HepG2 (cell line): ENCODE measurements around the gene MINDY1. TPM values are rescaled to one million over a fixed set of nuclear protein-coding genes. Genes with fewer than 3 reads are reported as not detected.

Experiments used
- CEBPG ChIP-seq: IDR thresholded peaks from 2 replicates; pipeline ENCODE4 v1.6.1; 2016
- FOXP1 ChIP-seq, 2 experiments: fragments of 450-650 bp in 1 of 2; IDR thresholded peaks; 2 replicates each; pipeline ENCODE4 v1.6.1; 2017 to 2018; ENCODE audit warnings: antibody characterized with exemption in 1 of 2
- GATA4 ChIP-seq: sonication (generic); IDR thresholded peaks from 2 replicates; pipeline ENCODE4 v1.6.1; 2016; ENCODE audit warnings: antibody characterized with exemption, low read depth, borderline replicate concordance
- HES4 ChIP-seq: sonication (generic); formaldehyde crosslinking; IDR thresholded peaks from 2 replicates; pipeline ENCODE4 v1.9.0; 2021; ENCODE audit warnings: mild to moderate bottlenecking, missing genetic modification reagents, borderline replicate concordance
- HHEX ChIP-seq: IDR thresholded peaks from 2 replicates; pipeline ENCODE4 v1.6.1; 2016; ENCODE audit warnings: control low read depth
- HIVEP1 ChIP-seq: sonication (generic); formaldehyde crosslinking; IDR thresholded peaks from 2 replicates; pipeline ENCODE4 v1.4.0; 2020; ENCODE audit warnings: mild to moderate bottlenecking, missing genetic modification reagents
- IRF2 ChIP-seq: IDR thresholded peaks from 2 replicates; pipeline ENCODE4 v1.6.1; 2018; ENCODE audit warnings: missing genetic modification reagents, missing compliant biosample characterization
- MEIS1 ChIP-seq: sonication (generic); formaldehyde crosslinking; IDR thresholded peaks from 2 replicates; pipeline ENCODE4 v1.9.0; 2021; ENCODE audit warnings: mild to moderate bottlenecking, missing genetic modification reagents, moderate library complexity, borderline replicate concordance
- NFE2L2 ChIP-seq: fragments of 150-350 bp; IDR thresholded peaks from 2 replicates; pipeline ENCODE4 v1.6.1; 2014; ENCODE audit warnings: low read length
- PHF20 ChIP-seq: sonication (generic); formaldehyde crosslinking; IDR thresholded peaks from 2 replicates; pipeline ENCODE4 v1.5.0; 2020; ENCODE audit warnings: mild to moderate bottlenecking, missing genetic modification reagents
- PHF5A ChIP-seq: IDR thresholded peaks from one replicate; pipeline ENCODE4 v1.6.1; 2018; ENCODE audit warnings: low read depth, missing genetic modification reagents; ENCODE audit not compliant: unreplicated experiment
- PPARG ChIP-seq: conservative IDR thresholded peaks from 2 replicates; pipeline ENCODE4 v1.6.1; 2016; ENCODE audit warnings: missing biosample characterization, missing genetic modification reagents
- XBP1 ChIP-seq: sonication (generic); formaldehyde crosslinking; IDR thresholded peaks from 2 replicates; pipeline ENCODE4 v1.5.0; 2020; ENCODE audit warnings: missing genetic modification reagents
- YY1 ChIP-seq: IDR thresholded peaks from 2 replicates; pipeline ENCODE4 v1.6.1; 2011; ENCODE audit warnings: low read length, low read depth, moderate library complexity, mild to moderate bottlenecking; ENCODE audit not compliant: insufficient read depth, insufficient replicate concordance
- ZFP1 ChIP-seq: IDR thresholded peaks from 2 replicates; pipeline ENCODE4 v1.6.1; 2016
- ZNF224 ChIP-seq: sonication (generic); formaldehyde crosslinking; IDR thresholded peaks from 2 replicates; pipeline ENCODE4 v1.5.0; 2020; ENCODE audit warnings: mild to moderate bottlenecking, missing genetic modification reagents
- ZNF251 ChIP-seq: sonication (generic); formaldehyde crosslinking; IDR thresholded peaks from 2 replicates; pipeline ENCODE4 v1.9.0; 2021; ENCODE audit warnings: mild to moderate bottlenecking, missing genetic modification reagents
- ZNF598 ChIP-seq: sonication (generic); formaldehyde crosslinking; IDR thresholded peaks from 2 replicates; pipeline ENCODE4 v1.5.1; 2020; ENCODE audit warnings: mild to moderate bottlenecking, missing genetic modification reagents, borderline replicate concordance
- ZNF619 ChIP-seq: sonication (generic); formaldehyde crosslinking; IDR thresholded peaks from 2 replicates; pipeline ENCODE4 v1.4.0; 2020; ENCODE audit warnings: mild to moderate bottlenecking, missing genetic modification reagents
- ZNF75D ChIP-seq: sonication (generic); formaldehyde crosslinking; IDR thresholded peaks from 2 replicates; pipeline ENCODE4 v1.8.1; 2023; ENCODE audit warnings: missing genetic modification reagents, mild to moderate bottlenecking, borderline replicate concordance
- ZNF761 ChIP-seq: sonication (generic); formaldehyde crosslinking; conservative IDR thresholded peaks from 2 replicates; pipeline ENCODE4 v1.4.0; 2020; ENCODE audit warnings: mild to moderate bottlenecking, missing genetic modification reagents
- ZNF772 ChIP-seq: sonication (generic); formaldehyde crosslinking; IDR thresholded peaks from 2 replicates; pipeline ENCODE4 v1.5.0; 2020; ENCODE audit warnings: mild to moderate bottlenecking, missing genetic modification reagents
- ZNF792 ChIP-seq: IDR thresholded peaks from 2 replicates; pipeline ENCODE4 v1.6.1; 2016
- polyA plus RNA-seq, 8 experiments: library from polyadenylated mRNA; depleted of rRNA in 3 of 8; stranded (reverse) in 7 of 8; unstranded in 1 of 8; fragments of >200 nt; fragmentation: Illumina TruSeq in 4 of 8; extraction: Trizol in 4 of 8; gene quantifications; 2 replicates each; pipeline versions ENCODE4 v1.2.1 to v1.2.3, GENCODE V29; 2011 to 2016; ENCODE audit warnings: low read depth in 4 of 8, missing spikeins in 1 of 8, mixed read lengths in 1 of 8; ENCODE audit not compliant: insufficient read depth in 1 of 8
- total RNA-seq, 5 experiments: library from RNA; depleted of rRNA; stranded (reverse); fragments of >200 nt; fragmentation: Illumina TruSeq; extraction: Trizol; gene quantifications; 2 replicates each; pipeline ENCODE4 v1.2.3, GENCODE V29; 2016; ENCODE audit warnings: low read depth in 1 of 5
- TF ChIP-seq, protein P1 (sequence below): IDR thresholded peaks from 2 replicates; pipeline ENCODE4 v1.6.1; 2012; ENCODE audit warnings: low read depth, low read length, improper control_type of control experiment
- TF ChIP-seq, protein P2 (sequence below): IDR thresholded peaks from 2 replicates; pipeline ENCODE4 v1.4.0; 2020; ENCODE audit warnings: mild to moderate bottlenecking, missing genetic modification reagents

Gene MINDY1
- total and polyA plus RNA-seq, 2 of the 13 experiments (the other 11 are each of a cell fraction or from before 2014, with no cell fraction given), result 11.1 to 15.0 TPM

DNA sequence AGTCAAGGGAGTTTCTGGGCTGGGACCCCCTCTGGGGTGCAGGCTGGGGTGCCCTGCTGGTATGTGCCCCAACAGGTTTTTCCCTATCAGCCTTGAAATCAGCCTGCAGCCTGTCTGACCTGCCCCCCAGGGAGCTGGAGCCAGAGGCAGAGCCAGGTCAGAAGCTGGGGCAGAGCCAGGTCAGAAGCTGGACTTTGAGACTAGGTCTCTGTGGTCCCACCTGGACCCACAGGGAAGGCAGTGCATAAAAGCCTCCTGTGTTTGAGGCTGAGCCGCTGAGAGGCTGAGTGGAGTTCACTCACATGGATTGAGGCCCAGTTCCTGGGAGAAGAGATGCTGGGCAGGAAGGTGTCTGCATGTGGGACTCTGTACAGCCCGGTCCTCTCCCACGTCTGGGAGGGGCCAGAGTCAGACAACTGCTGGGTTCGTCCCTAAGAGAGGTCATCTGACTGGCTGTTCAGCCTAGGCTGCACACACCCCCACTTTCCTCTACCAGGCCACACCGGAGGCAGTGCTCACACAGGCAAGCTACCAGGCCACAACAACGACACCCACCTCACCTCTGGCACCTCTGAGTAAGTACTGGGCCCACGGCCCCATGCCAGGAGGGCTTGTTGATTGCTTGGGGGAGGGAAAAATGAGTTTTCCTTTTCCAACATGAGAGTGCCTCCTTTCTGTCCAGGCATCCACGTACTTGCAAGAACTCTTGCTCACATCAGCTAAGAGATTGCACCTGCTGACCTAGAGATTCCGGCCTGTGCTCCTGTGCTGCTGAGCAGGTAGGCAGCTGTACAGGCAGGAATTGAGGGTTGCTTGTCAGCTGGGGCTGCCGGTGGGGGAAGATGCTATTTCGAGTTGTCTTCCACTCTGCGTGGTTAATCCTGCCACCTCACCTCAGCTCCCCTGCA, 24.6 kb downstream of the MINDY1 start, which contains the start of gene ANXA9 (continued):
- TF ChIP-seq, protein P1, sequence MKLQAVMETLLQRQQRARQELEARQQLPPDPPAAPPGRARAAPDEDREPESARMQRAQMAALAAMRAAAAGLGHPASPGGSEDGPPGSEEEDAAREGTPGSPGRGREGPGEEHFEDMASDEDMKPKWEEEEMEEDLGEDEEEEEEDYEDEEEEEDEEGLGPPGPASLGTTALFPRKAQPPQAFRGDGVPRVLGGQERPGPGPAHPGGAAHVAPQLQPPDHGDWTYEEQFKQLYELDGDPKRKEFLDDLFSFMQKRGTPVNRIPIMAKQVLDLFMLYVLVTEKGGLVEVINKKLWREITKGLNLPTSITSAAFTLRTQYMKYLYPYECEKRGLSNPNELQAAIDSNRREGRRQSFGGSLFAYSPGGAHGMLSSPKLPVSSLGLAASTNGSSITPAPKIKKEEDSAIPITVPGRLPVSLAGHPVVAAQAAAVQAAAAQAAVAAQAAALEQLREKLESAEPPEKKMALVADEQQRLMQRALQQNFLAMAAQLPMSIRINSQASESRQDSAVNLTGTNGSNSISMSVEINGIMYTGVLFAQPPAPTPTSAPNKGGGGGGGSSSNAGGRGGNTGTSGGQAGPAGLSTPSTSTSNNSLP, result no peak
- TF ChIP-seq HES4 (peak; percentile 76; the same call in 1 of the 2 replicates), ZNF619 (CRISPR knock-in tag) (peak; percentile 29; the same call in 1 of the 2 replicates), ZNF75D (CRISPR knock-in tag) (no peak), PHF20 (CRISPR knock-in tag) (peak; percentile 71), HHEX (no peak), XBP1 (CRISPR knock-in tag) (no peak), ZNF251 (CRISPR knock-in tag) (no peak), ZNF792 (CRISPR knock-in tag) (peak; percentile 26; the same call in 1 of the 2 replicates), NFE2L2 (no peak), YY1 (peak; percentile 18), CEBPG (0 out of 2 replicates have a peak, but pooled peaks have one; percentile 6), ZFP1 (CRISPR knock-in tag) (0 out of 2 replicates have a peak, but pooled peaks have one; percentile 69), HIVEP1 (CRISPR knock-in tag) (no peak), GATA4 (peak; percentile 58; the same call in 1 of the 2 replicates), PPARG (CRISPR knock-in tag) (peak; percentile 41; the same call in 1 of the 2 replicates), MEIS1 (CRISPR knock-in tag) (peak; percentile 61; the same call in 1 of the 2 replicates), ZNF598 (CRISPR knock-in tag) (peak; percentile 97), PHF5A (CRISPR knock-in tag) (peak; percentile 89), FOXP1 (IDR thresholded peaks at IDR 0.05) (no peak), FOXP1 (CRISPR knock-in tag; IDR thresholded peaks at IDR 0.05) (peak; percentile 21; the same call in 1 of the 2 replicates), ZNF224 (CRISPR knock-in tag) (0 out of 2 replicates have a peak, but pooled peaks have one; percentile 49), ZNF772 (peak; percentile 47; the same call in 1 of the 2 replicates), ZNF761 (CRISPR knock-in tag) (0 out of 2 replicates have a peak, but pooled peaks have one; percentile 80), IRF2 (CRISPR knock-in tag) (peak; percentile 56; the same call in 1 of the 2 replicates)
- TF ChIP-seq, protein P2, sequence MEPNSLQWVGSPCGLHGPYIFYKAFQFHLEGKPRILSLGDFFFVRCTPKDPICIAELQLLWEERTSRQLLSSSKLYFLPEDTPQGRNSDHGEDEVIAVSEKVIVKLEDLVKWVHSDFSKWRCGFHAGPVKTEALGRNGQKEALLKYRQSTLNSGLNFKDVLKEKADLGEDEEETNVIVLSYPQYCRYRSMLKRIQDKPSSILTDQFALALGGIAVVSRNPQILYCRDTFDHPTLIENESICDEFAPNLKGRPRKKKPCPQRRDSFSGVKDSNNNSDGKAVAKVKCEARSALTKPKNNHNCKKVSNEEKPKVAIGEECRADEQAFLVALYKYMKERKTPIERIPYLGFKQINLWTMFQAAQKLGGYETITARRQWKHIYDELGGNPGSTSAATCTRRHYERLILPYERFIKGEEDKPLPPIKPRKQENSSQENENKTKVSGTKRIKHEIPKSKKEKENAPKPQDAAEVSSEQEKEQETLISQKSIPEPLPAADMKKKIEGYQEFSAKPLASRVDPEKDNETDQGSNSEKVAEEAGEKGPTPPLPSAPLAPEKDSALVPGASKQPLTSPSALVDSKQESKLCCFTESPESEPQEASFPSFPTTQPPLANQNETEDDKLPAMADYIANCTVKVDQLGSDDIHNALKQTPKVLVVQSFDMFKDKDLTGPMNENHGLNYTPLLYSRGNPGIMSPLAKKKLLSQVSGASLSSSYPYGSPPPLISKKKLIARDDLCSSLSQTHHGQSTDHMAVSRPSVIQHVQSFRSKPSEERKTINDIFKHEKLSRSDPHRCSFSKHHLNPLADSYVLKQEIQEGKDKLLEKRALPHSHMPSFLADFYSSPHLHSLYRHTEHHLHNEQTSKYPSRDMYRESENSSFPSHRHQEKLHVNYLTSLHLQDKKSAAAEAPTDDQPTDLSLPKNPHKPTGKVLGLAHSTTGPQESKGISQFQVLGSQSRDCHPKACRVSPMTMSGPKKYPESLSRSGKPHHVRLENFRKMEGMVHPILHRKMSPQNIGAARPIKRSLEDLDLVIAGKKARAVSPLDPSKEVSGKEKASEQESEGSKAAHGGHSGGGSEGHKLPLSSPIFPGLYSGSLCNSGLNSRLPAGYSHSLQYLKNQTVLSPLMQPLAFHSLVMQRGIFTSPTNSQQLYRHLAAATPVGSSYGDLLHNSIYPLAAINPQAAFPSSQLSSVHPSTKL (CRISPR knock-in tag), result peak; percentile 74
